Endothelial cell of umbilical vein (primary cell): ENCODE measurements around the gene INO80D.
"Not testable (repeated sequence)": the region's sequence is repeated elsewhere in the genome, so short reads cannot be mapped to it uniquely, and the experiment has no call there.

Source experiments
- CTCF ChIP-seq, 2 donors: IDR thresholded peaks; 1 replicate in 1 of 2; 2 replicates in 1 of 2; pipeline ENCODE4 v1.5.1; 2011; ENCODE audit warnings: low read length in 2 of 2, mild to moderate bottlenecking in 2 of 2, moderate library complexity in 2 of 2, control low read depth in 1 of 2, inconsistent platforms in 1 of 2, low read depth in 1 of 2; ENCODE audit not compliant: insufficient read depth in 1 of 2; ENCODE audit errors: extremely low read depth in 1 of 2
- EZH2 ChIP-seq: IDR thresholded peaks from 2 replicates; pipeline ENCODE4 v1.6.1; 2012; ENCODE audit warnings: borderline replicate concordance, low read depth, mild to moderate bottlenecking, moderate library complexity, low read length, inconsistent platforms; ENCODE audit not compliant: severe bottlenecking
- JUN ChIP-seq: IDR thresholded peaks from 2 replicates; pipeline ENCODE4 v1.6.1; 2011; ENCODE audit warnings: borderline replicate concordance, low read depth; ENCODE audit not compliant: insufficient read length, insufficient read depth
- MAX ChIP-seq: IDR thresholded peaks from 2 replicates; pipeline ENCODE4 v1.6.1; 2011; ENCODE audit not compliant: insufficient read depth, insufficient read length
- POLR2A ChIP-seq: IDR thresholded peaks from 2 replicates; pipeline ENCODE4 v1.6.1; 2012; ENCODE audit warnings: low read depth, mild to moderate bottlenecking, control low read depth, low read length
- POLR2AphosphoS5 ChIP-seq: IDR thresholded peaks from 2 replicates; pipeline ENCODE4 v1.6.1; 2012; ENCODE audit warnings: low read depth, mild to moderate bottlenecking, control low read depth, low read length, moderate library complexity; ENCODE audit not compliant: insufficient read depth

GRCh38 chr2:206033452-206033851 is 52.5 kb downstream of the INO80D start:
- not testable (repeated sequence) for TF ChIP-seq CTCF (IDR thresholded peaks at IDR 0.05; ENCODE audit: extremely low read depth in 1 of 2, insufficient read depth in 1 of 2, low read depth in 1 of 2, low read length in 2 of 2); MAX; EZH2; POLR2A; JUN; POLR2AphosphoS5
